ENCODE results near the gene PABPN1L.

PABPN1L gene

GRCh38 chr16:88853325-88853941 is 13.0 kb downstream of the PABPN1L start:
- in situ Hi-C loops (cut with HindIII; ENCODE audit: low sequenced_read_pairs), result no loop called here

DNA sequence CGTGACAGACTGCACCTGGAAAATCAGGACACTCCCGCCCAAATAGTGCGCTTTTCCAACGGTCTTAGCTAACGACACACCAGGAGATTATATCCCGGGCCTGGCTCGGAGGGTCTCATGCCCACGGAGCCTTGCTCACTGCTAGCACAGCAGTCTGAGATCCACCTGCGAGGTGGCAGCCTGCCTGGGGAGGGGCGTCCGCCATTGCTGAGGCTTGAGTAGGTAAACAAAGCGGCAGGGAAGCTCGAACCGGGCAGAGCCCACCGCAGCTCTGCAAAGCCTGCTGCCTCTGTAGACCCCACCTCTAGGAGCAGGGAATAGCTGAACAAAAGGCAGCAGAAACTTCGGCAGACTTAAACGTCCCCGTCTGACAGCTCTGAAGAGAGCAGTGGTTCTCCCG is 14.8 kb downstream of the PABPN1L start:
- in situ Hi-C loops (cut with HindIII; ENCODE audit: low sequenced_read_pairs), result no loop called here

DNA sequence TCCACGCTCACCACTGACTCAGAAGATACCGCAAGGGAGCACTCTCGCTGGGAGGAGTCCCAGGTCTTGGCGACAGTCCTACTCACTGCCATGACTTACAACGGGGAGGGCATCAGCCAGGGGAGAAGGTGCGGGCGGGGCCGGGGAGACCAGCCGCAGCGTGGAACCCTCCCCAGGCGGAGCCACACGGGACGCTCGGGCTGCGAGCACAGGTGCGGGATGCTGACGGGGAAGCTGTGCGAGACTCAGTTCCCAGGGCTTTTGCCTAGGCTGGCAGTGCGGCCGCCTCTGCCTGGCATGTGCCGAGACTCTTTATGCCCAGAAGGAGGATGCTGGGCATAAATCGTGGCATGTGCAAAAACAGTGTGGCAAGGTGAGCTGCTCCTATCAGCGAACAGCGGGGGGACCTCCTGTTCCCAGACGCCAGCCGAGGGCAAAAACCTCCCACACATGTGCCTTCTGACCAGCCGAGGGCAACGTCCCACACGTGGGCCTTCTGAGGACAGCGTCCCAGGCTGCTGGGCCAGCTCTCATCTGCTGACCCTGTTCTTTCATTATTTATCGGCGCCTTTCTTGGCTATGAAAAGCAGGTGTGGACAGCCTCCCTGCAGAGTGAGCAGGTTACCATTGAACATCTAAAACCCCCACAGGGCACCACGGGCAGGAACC is 15.8 kb downstream of the PABPN1L start:
- in situ Hi-C loops (cut with HindIII; ENCODE audit: low sequenced_read_pairs), result no loop called here

DNA sequence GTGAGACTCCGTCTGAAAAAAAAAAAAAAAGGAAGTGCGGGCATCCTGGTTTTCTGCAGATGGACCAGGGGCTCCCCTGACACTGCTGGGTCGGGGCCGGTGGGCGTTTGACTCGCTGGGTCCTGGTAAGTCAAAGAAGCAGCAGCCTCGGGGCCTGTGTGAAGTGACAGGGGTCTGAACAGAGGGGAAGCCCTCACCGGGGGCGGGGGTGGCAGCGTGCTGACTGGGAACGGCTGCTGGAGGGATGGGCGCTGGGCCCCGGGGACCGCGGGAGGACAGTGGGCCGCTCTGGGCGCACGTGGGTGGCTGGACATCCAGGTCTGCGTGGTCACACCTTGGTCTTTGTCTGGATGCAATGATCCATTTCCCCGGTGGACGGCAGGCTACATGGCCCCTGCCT is 17.9 kb downstream of the PABPN1L start:
- in situ Hi-C loops (cut with HindIII; ENCODE audit: low sequenced_read_pairs), result no loop called here

DNA sequence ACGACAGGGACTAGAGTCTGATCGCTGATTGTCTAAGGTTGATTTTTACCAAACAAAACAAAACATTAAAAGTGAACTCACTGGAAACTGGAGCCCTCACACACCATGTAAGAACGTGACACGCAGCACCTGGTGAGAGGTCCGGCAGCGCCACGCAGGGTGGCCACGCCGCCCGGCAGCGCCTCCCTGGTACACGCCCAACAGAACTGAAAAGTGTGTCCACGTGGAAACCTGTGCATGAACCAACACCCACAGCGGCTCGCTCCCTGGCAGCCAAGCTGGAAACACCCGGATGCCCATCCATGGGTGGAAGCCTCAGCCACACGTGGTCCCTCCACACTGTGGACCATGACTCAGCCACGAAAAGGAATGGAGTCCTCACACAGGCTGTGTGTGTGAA is 18.8 kb downstream of the PABPN1L start:
- in situ Hi-C loops (cut with HindIII; ENCODE audit: low sequenced_read_pairs), result no loop called here

- in situ Hi-C loops (cut with HindIII; ENCODE audit: low sequenced_read_pairs), result no loop called here
These were observed 20.4 kb downstream of the PABPN1L start for GRCh38 chr16:88846088-88846487.

DNA sequence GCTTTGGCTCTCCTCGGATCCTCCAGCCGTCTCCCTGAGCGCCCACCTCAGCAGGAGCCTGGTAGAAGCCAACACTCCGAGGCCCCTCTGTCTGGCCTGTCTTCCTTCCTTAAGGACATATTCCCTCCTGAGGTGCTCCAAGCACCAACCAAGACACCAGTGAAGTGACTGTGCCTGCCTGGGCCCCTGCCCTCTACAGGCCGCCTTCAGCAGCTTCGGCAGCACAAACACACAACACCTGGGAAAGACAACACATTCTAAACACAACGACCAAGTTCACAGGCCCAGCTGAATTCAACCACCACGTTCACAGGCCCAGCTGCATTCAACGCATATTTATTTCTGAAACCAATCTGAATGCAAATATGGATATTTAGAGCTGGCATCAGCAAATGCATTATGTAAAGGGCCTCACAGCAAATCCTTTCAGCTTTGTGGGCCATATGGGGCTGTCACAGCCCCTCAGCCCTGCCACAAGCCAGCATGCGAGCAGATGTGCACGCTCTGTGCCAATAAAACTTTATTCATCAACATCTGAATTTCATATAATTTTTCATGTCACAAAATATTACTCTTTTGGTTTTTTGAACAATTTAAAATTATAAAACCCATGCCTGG is 21.9 kb downstream of the PABPN1L start:
- in situ Hi-C loops (cut with HindIII; ENCODE audit: low sequenced_read_pairs), result no loop called here

- in situ Hi-C loops (cut with HindIII; ENCODE audit: low sequenced_read_pairs), result no loop called here
These were observed 23.2 kb downstream of the PABPN1L start for GRCh38 chr16:88843256-88843655.

DNA sequence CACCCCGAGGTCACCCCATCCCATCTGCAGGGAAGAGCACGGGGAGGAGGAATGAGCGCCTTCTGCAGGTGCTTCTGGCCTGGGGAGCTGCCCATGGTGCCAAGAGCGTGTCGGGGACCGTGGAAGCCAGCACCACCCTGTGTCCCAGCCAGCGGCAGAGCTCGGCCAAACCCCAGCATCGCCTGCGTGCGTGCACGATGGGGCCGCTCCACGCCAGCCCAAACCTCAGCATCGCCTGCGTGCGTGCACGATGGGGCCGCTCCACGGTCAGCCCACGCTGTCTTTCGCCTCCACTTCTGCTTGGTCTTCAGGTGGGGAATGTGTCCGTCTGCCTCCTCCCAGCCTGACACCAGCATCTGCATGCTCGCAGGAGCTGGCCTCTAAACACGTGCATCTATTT is 23.7 kb downstream of the PABPN1L start:
- in situ Hi-C loops (cut with HindIII; ENCODE audit: low sequenced_read_pairs), result no loop called here

DNA sequence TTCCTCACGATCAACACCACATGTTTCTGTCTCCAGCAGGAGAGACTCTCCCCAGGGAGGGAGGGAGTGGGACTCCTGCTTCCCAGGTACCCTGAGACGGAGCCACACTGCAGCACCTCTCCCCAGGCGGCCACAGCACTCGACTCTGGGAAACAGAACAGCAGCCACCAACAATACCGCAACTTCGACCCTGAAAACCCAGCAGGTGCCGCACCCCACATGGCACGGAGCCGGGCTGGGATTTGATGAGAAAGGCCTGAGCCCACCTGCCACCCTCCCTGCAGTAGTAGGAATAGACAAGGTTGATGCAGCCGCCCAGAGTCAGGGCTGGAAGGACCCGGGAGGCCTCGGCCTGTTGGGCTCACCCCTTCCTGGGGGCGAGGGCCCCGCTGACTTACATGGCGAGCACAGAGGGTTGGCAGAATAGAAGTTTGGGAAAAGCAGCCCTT is 24.1 kb downstream of the PABPN1L start:
- in situ Hi-C loops (cut with HindIII; ENCODE audit: low sequenced_read_pairs), result no loop called here

DNA sequence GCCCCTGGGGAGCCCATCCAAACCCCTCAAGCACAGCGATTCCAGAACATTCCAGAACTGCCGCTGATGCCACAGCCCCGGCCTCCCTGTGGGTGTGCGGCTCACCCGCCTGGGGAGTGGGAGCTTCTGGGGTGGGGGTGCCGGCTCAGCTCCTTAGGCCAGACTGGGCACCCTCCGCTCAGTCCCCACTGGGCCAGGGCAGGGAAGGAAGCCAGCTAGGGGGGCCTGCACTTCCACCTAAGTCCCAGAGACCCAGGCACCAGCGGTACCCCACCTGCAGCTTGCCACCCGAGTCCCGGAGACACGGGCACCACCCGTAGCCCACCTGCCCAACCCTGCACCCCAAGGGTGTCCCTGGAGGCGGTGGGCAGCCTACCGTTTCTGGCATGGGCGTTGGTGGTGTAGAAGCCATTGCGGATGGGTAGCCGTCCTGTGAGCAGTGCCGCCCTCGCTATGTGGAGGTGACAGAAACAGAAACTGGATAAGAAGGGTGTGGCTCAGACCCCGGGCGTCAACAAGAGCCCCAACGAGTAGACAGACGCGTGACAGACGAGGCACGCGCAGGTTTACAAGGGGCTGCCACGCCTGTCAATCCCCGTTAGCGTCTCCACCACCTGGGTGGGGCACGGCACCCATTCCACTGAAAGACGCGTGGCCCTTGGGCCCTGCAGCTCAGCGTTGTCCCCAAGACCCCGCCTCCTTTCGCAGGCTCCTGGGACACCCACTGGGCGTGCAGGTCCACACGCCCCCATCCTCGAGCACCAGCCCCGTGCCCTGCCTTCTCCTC is 24.7 kb downstream of the PABPN1L start:
- in situ Hi-C loops (cut with HindIII; ENCODE audit: low sequenced_read_pairs), result no loop called here

GRCh38 chr16:88840600-88841215 is 25.8 kb downstream of the PABPN1L start:
- in situ Hi-C loops (cut with HindIII; ENCODE audit: low sequenced_read_pairs), result no loop called here

GRCh38 chr16:88839745-88840599 is 26.5 kb downstream of the PABPN1L start:
- in situ Hi-C loops (cut with HindIII; ENCODE audit: low sequenced_read_pairs), result no loop called here

DNA sequence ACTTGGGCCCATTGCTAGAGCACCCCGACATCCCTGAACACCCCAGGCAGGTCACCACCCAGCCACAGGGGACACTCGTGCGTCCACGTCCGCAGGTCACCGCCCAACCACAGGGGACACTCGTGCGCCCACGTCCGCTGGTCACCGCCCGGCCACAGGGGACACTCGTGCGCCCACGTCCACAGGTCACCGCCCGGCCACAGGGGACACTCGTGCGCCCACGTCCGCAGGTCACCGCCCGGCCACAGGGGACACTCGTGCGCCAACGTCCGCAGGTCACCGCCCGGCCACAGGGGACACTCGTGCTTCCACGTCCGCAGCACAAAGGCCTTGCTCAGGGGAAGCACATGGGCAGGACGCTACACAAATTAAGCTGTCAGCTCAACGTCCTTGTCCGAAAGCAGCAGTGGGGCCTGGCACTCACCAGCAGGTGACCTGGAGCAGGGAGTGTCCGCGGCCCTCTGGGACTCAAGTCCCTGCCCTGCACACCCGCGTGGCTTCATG is 27.4 kb downstream of the PABPN1L start:
- in situ Hi-C loops (cut with HindIII; ENCODE audit: low sequenced_read_pairs), result no loop called here

GRCh38 chr16:88838566-88838965 is 27.9 kb downstream of the PABPN1L start:
- in situ Hi-C loops (cut with HindIII; ENCODE audit: low sequenced_read_pairs), result no loop called here

DNA sequence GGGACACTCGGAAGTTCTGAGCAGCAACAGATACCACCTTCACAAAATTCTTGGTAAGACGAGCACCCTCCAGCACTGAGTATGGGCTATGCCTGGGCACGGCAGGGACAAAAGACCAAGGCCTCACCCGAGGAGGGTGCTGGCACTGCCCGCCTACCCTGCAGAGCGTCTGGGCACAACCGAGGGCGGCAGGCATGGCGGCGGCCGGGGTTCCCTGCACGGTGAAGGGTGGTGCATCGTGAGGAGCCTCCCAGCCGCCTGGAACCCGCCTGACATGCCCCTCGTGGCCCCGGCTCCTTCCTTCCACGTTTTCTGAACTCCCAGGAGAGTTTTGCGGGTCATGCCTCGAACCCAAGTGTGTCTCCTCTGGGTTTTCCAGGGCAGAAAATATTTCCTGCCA is 28.7 kb downstream of the PABPN1L start:
- in situ Hi-C loops (cut with HindIII; ENCODE audit: low sequenced_read_pairs), result no loop called here

GRCh38 chr16:88836791-88837190 is 29.7 kb downstream of the PABPN1L start:
- in situ Hi-C loops (cut with HindIII; ENCODE audit: low sequenced_read_pairs), result no loop called here

DNA sequence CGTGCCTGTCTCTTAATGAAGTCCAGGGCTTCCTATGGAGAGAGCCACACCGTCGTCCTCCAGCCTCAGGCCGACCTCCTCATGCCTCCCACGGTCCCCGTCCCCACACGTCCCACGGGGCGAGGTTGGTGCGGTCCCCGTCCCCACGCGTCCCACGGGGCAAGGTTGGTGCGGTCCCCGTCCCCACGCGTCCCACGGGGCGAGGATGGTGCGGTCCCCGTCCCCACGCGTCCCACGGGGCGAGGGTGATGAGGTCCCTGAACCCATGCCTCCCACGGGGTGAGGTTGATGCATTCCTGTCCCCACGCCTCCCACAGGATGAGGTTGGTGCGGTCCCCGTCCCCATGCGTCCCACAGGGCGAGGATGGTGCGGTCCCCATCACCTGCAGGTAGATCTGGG is 30.6 kb downstream of the PABPN1L start:
- in situ Hi-C loops (cut with HindIII; ENCODE audit: low sequenced_read_pairs), result no loop called here

- in situ Hi-C loops (cut with HindIII; ENCODE audit: low sequenced_read_pairs), result no loop called here
These were observed 31.1 kb downstream of the PABPN1L start for GRCh38 chr16:88835383-88835782.

GRCh38 chr16:88834670-88835069 is 31.8 kb downstream of the PABPN1L start:
- in situ Hi-C loops (cut with HindIII; ENCODE audit: low sequenced_read_pairs), result no loop called here

All from DLD1 (cell line).